Measurements from ENCODE around the gene NAV3. TPM values are rescaled to one million over a fixed set of nuclear protein-coding genes. Genes with fewer than 3 reads are reported as not detected.

The NAV3 gene
- polyA plus RNA-seq, 1 experiment: 91.7 TPM

GRCh38 chr12:77954206-77954555 is 123.5 kb downstream of the NAV3 start:
- DNase-seq (ENCODE audit: low read depth): no peak
- H3K36me3 ChIP-seq (ENCODE audit: control insufficient read depth, insufficient read depth, low read length): no peaks in the 10 kb centered on the region
- H3K4me3 ChIP-seq (ENCODE audit: low read depth, low read length): no peak overlapping the region
- no peak for TF ChIP-seq CTCF (IDR thresholded peaks at IDR 0.05; ENCODE audit: insufficient read depth, low read depth, low read length)
- CTCF ChIA-PET: interaction anchor here (1.4 kb wide), 1 partner anchor 12 kb away, joined by 3 read pairs; no protein-coding TSS in a partner anchor
- no peaks in the 10 kb centered on the region for H3K27me3 ChIP-seq (ENCODE audit: control insufficient read depth, insufficient read depth, low read length)
- POLR2A ChIA-PET: no interaction called here

GRCh38 chr12:77957062-77957461 is 126.4 kb downstream of the NAV3 start:
- H3K36me3 ChIP-seq (ENCODE audit: control insufficient read depth, insufficient read depth, low read length): no peaks in the 10 kb centered on the region
- H3K27me3 ChIP-seq (ENCODE audit: control insufficient read depth, insufficient read depth, low read length): no peaks in the 10 kb centered on the region
- TF ChIP-seq CTCF (IDR thresholded peaks at IDR 0.05; ENCODE audit: insufficient read depth, low read depth, low read length): no peak
- CTCF ChIA-PET: interaction anchor here (0.7 to 1.7 kb wide), 3 partner anchors 18 to 566 kb away, joined by 3 to 6 read pairs (median 3); no protein-coding TSS in a partner anchor
- POLR2A ChIA-PET: no interaction called here
- DNase-seq (ENCODE audit: low read depth): no peak
- H3K4me3 ChIP-seq (ENCODE audit: low read depth, low read length): no peak overlapping the region

GRCh38 chr12:77963576-77964178 is 133.0 kb downstream of the NAV3 start:
- POLR2A ChIA-PET: no interaction called here
- no peak for TF ChIP-seq CTCF (IDR thresholded peaks at IDR 0.05; ENCODE audit: insufficient read depth, low read depth, low read length)

GRCh38 chr12:77965790-77966189 is 135.1 kb downstream of the NAV3 start:
- H3K27me3 ChIP-seq (ENCODE audit: control insufficient read depth, insufficient read depth, low read length): no peaks in the 10 kb centered on the region
- H3K36me3 ChIP-seq (ENCODE audit: control insufficient read depth, insufficient read depth, low read length): peaks cover 3% of the 10 kb centered on the region; the same call in 1 of the 2 replicates
- no peak for TF ChIP-seq CTCF (IDR thresholded peaks at IDR 0.05; ENCODE audit: insufficient read depth, low read depth, low read length)
- POLR2A ChIA-PET: no interaction called here
- DNase-seq (ENCODE audit: low read depth): no peak
- H3K4me3 ChIP-seq (ENCODE audit: low read depth, low read length): no peak overlapping the region
- CTCF ChIA-PET: no interaction called here

More at GRCh38 chr12:77963576-77964178, 133.0 kb downstream of the NAV3 start:
- Histone ChIP-seq H3K27me3 (ENCODE audit: control insufficient read depth, insufficient read depth, low read length) (no peaks in the 10 kb centered on the region), H3K36me3 (ENCODE audit: control insufficient read depth, insufficient read depth, low read length) (peaks cover 2% of the 10 kb centered on the region; the same call in 1 of the 2 replicates), H3K4me3 (ENCODE audit: low read depth, low read length) (no peak overlapping the region)
- CTCF ChIA-PET: no interaction called here
- DNase-seq (ENCODE audit: low read depth): no peak

GRCh38 chr12:77968021-77968420 is 137.3 kb downstream of the NAV3 start:
- H3K27me3 ChIP-seq (ENCODE audit: control insufficient read depth, insufficient read depth, low read length): no peaks in the 10 kb centered on the region
- ChIA-PET POLR2A (no interaction called here), CTCF (no interaction called here)
- H3K36me3 ChIP-seq (ENCODE audit: control insufficient read depth, insufficient read depth, low read length): peaks cover 3% of the 10 kb centered on the region; the same call in 1 of the 2 replicates
- no peak for DNase-seq (ENCODE audit: low read depth)
- TF ChIP-seq CTCF (IDR thresholded peaks at IDR 0.05; ENCODE audit: insufficient read depth, low read depth, low read length): no peak
- H3K4me3 ChIP-seq (ENCODE audit: low read depth, low read length): no peak overlapping the region
